T-helper 1 cell treated with Interleukin-12 subunit alpha and Interleukin-12 subunit beta and Interleukin-4 antibody, amounts not matched to agents 30 ng/mL and 1 ng/mL, for 36 hours (primary cell): Measurements from ENCODE around the gene MTMR1. TPM values are rescaled to one million over a fixed set of nuclear protein-coding genes. Genes with fewer than 3 reads are reported as not detected.

ENCODE experiments used
- intact Hi-C: fragments of 100-400 bp; cut with micrococcal nuclease; formaldehyde crosslinking; loops from one replicate; pipeline ENCODE4 v1.15.1; 2024
- total RNA-seq: library from RNA; stranded (reverse); gene quantifications from 2 replicates; pipeline ENCODE4 v1.2.3, GENCODE V29; 2022

MTMR1 gene
- total RNA-seq, 1 donor from 2014 or later, result 58.2 TPM

DNA sequence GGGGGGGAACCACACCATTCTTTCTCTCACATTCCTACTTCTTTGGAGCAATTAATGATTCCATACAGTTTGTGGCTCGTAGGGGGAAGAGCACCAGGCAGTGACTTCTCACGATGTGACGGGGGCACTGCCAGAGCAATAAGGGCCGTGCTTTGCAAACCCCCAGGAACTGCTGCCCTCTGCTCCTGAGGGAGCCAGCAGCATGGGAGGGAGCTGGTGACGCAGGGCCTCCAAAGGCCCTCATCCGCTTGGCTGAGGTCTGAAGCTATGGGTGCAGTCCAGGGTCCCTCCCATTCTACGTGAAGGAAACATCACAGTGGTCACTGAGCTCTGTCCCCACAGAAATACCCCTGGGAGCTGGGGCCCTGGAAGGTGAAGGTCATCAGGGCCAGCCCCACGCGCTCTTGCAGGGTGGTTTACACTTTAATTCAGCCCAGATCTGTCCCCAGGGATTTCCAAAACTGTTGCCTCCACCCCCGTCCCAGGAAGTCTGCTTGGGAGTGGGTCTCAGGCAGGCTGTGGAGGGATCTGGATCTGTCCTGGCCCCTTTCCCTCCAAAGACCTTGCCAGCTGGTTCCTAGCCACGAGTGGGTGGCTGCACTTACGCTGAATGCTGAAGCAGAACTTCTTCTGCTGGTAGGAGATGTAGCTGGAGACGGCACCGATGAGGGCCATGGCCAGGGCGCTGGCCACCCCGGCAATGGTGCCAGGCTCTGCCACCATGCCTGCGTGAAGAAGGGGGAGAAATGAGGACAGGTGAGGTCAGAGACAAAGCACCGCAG, 82.6 kb downstream of the MTMR1 start:
- intact Hi-C loops, result no loop called here

DNA sequence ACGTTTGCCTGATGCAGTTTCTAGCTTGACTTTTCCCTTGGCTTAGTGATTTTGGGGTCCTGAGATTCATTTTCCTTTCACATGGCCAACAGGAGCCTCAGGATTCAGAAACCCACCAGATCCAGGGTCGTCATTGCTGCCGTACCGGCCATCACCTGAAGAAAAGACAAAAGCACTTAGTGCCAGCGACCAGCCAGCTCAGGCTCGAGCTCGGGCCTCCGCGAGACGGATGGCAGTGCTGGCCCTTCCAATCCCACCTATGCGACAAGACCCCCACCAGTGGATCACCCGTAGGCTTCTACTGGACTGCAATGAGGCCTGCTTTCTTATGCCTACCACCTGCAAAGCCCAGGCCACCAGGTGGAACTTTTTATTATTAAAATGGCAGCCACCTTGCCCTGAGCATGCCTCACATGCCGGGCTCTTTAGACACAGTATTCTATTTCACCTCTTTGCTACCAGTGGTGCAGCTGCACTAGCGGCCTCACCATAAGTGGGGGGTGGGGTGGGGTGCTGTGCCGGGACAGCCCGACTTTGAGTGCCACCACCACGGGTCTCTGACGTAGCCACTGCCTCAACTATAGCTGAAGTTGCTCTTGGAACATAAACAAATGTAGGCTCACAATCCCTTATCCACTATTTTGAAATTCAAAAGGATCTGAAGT, 84.3 kb downstream of the MTMR1 start:
- intact Hi-C loops, result no loop called here

DNA sequence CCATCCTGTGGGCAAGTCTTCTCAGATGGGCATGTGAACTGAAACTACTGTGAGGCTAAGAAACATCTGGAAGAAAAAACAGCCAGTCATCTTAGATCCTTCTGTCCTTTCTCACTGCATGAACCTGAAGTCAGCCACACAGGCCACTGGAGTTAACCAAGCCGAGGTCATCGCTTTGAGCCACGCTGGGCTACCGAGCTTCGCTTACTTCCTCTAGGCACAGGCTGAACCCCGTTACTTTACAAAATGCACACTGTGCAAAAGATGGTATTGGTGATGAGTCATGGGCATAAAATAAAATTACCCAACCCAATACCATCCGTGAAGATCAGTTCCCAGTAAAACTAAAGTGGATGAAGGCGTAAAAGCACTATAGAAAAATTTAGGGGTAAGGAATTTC, 86.2 kb downstream of the MTMR1 start:
- intact Hi-C loops, result no loop called here

DNA sequence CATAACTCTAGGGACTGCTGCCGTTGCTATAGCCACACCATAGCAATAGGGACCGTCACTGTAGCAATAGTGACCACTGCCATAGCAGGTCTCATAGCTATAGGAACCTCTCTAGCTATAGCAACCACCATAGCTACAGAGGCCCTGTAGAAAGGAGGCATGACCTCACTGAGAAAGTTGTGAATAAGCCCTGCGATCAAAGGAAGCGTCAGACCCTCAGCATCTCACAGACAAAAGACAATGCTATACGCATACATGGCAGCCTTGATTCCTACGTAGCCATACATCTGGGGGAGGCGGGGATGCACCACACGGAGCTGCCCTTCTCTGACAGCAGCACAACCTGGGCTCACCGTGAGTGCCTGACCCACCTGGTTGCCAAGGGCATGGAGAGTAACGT, 88.5 kb downstream of the MTMR1 start:
- intact Hi-C loops, result no loop called here

DNA sequence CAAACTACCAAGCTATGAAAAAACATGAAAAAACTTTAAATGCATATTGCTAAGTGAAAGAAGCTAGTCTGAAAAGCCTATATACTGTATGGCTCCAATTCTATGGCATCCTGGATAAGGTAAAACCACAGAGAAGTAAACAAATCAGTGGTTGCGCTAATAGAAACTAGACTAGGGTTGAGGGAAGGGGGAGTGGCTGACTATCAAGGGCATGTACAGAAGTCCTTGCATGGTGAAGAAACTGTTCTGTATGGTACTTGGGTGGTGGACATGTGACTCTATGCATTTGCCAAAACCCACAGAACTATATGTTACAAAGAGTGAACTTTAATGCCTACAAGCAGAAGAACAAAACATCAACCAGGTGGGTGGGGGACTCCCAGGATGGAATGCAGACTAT, 96.8 kb downstream of the MTMR1 start:
- intact Hi-C loops, result no loop called here

DNA sequence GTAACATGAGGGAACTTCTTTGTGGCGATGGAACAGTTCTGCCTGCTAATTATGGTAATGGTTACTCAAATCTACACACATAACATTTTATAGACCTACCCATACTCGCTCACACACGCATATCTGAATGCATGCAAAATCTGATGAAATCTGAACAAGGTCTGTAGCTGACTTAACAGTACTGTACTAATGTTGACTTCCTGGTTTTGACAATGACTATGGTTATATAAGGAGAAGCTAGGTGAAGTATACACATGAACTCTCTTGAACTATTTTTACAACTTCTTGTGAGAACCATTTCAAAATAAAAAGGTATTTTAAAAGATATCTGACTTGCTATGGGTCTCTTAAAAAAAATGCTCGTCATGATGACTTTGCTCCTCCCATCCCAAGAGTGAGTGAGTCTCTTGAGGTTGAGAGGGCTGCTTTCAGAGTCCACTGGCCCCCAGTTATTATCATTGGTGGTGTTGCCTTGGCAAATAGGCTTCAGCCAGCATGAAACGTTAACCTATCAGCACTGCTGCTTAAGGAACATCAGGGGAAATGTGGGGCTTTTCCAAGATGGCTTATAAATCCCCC, 99.8 kb downstream of the MTMR1 start:
- intact Hi-C loops, result no loop called here

DNA sequence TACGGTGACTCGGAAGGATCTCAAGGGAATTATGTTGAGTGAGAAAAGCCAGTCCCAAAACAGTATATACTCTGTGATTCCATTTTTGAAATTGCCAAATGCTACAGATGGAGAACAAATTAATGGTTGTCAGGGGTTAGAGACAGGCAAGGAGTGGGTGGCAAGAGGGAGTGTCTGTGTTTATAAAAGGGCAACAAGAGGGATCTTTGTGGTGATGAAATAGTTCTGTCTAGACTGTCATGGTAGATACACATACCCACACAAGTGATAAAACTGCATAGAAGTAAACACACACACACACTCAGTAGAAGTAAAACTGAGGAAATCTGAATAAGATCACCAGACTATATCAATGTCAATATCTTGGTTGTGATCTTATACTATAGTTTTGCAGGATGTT, 112.5 kb downstream of the MTMR1 start:
- intact Hi-C loops, result no loop called here

DNA sequence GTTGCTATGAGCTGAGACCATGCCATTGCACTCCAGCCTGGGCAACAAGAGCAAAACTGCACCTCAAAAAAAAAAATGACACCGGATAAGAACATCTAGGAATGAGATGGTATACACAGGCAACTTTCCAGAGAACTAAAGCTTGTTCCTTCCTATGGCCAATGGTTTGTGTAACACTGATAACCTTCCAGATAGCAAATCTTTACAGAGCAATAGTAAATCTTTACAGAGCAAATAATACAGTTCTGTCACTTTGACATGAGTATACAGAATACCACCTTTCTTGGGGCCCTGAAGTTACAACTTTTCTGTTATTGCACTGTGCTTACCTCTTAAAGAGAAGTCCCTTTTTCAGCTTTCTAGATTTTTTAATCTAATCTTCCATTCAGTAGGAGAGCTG, 113.6 kb downstream of the MTMR1 start:
- intact Hi-C loops, result no loop called here

DNA sequence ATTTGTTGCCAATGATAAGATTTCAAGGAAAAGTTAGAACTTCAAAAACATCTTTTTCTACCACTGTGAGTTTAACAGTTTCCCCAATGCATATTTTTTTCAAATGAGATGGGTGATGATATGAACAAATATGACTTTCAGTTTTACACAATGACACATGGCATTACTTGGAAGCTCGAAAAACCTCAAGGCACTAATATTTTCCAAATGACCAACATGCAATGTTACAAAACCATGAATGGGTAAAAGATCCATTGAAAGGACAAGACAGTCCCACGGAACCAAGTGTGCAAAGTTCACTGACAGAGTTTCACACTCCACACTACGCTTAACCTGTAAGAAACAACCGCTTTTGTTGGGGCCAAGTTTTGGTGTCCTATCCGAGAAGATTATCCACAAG, 120.7 kb downstream of the MTMR1 start:
- intact Hi-C loops, result no loop called here

Other genes starting within 250 kb of the MTMR1 start
- 35.4 and 43.0 TPM in 2 replicates for gene MTM1, start 124.8 kb upstream of the MTMR1 start, total RNA-seq
- 15.5 and 15.7 TPM in 2 replicates for gene CD99L2, start 205.3 kb downstream of the MTMR1 start, total RNA-seq